SH-SY5Y (cell line): ENCODE data around the gene RNASEH2C.

Experiments used
- GATA2 ChIP-seq: IDR thresholded peaks from 2 replicates; pipeline ENCODE4 v1.6.1; 2011; ENCODE audit warnings: mild to moderate bottlenecking, low read depth, low read length
- GATA3 ChIP-seq: IDR thresholded peaks from 2 replicates; pipeline ENCODE4 v1.6.1; 2011; ENCODE audit warnings: low read depth, mild to moderate bottlenecking, low read length, moderate library complexity

DNA sequence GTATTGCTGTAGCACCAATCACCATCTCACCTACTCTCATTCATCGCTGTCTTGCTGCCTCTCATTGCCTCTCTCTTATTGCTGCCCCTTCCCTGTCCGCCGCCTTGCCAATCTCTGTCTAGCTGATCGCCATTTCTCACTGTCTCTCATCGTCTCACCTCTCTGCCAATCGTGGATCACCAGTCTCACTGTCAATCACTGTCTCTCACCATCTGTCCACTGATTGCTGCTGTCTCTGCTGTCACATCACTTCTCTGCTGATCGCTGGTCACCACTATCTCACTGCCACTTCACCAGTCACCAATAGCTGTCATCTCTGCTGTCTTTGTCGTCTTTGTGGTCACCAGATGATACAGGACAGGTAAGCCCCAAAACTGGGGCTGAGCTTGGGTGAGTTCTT, 20.6 kb upstream of the RNASEH2C start:
- TF ChIP-seq GATA2 = no peak
- TF ChIP-seq GATA3 = no peak
